ENCODE data around the gene CHRND.
"Not testable (repeated sequence)": the region's sequence is repeated elsewhere in the genome, so short reads cannot be mapped to it uniquely, and the experiment has no call there.

CHRND gene

GRCh38 chr2:232528746-232529460 is 2.9 kb downstream of the CHRND start:
- DNase-seq: no peak

DNA sequence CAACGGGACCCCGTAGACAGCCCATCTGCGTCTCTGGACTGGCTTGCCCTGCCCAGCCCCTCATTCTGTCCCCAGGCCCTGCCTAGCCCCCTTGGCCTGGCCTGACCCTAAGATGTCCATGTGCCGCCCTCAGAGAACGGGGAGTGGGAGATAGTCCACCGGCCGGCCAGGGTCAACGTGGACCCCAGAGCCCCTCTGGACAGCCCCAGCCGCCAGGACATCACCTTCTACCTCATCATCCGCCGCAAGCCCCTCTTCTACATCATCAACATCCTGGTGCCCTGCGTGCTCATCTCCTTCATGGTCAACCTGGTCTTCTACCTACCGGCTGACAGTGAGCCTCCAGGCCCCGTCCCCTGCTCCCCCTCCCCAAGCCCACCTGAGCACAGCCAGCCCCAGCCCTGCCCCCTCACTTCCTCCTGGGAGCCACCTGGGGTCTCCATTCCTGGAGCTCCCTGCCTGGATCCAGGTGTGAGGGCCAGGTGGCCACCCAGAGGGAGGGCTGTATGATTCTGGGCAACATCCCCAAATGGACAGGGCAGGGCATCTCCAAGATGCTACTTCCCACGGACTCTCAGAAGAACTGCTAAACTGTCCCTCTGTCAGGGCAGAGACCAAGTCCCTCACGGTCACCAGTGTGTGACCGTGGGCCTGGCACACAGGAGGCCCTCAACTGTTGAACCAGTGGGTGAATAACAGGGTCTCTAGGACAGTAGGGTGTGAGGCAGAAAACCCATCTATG is 4.0 kb downstream of the CHRND start:
- DNase-seq: no peak

DNA sequence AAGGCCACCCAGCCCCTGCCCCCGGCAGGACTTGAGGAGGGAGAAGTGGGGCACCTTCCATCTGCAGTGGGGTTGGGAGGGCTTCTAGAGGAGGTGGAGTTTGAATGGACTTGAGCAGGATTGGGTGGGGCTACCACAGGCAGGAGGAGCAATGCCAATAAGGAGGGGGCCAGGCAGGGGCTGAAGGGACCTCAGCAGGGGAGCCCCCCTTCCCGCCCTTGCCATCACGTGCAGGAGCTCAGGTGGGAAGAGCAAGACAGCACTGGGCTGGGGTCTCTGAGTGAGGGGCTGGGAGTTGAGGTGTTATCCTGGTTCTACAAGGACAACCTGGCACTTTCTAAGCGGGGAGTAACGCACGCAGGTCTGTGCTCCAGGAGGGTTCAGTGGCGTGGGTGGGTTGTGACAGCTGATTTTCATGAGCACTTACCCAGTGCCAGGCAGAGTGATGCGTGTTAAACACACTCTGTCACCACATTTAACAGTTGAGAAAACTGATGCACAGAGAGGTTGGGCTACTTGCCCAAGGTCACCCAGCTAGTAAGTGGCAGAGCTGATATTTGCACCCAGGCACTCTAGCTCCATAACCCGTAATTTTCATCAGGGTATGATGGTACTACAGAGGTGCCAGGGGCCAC is 4.8 kb downstream of the CHRND start:
- no peak for DNase-seq

DNA sequence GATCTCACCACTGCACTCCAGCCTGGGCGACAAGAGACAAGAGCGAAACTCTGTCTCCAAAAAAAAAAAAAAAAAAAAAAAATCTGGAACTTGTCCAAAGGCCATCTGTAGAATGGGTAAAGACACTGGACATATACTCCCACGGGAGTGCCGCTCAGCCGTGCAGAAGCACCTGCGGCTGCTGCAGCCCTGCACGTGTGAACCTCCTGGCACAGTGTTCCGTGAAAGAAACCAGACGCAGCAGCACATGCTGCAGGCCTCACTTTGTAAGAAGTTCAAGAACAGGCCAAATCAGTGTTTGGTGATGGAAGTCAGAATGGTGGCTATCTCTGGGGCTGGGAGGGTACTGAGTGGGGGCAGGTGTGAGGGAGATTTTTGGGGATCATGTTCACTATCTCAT is 6.5 kb downstream of the CHRND start:
- DNase-seq: no peak

DNA sequence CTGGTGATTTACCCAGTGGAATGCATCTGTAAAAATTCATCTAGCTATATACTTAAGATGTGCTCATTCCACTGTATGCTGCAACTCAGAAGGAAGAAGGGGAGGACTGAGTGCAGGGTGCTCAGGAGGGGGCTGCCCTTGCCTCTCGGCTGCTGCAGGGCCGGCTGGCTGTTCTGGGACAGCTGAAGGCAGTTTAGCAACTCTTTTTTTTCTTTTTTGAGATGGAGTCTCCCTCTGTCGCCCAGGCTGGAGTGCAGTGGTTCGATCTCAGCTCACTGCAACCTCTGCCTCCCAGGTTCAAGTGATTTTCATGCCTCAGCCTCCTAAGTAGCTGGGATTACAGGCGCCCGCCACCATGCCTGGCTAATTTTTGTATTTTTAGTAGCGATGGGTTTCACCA is 6.9 kb downstream of the CHRND start:
- DNase-seq: not testable (repeated sequence)

DNA sequence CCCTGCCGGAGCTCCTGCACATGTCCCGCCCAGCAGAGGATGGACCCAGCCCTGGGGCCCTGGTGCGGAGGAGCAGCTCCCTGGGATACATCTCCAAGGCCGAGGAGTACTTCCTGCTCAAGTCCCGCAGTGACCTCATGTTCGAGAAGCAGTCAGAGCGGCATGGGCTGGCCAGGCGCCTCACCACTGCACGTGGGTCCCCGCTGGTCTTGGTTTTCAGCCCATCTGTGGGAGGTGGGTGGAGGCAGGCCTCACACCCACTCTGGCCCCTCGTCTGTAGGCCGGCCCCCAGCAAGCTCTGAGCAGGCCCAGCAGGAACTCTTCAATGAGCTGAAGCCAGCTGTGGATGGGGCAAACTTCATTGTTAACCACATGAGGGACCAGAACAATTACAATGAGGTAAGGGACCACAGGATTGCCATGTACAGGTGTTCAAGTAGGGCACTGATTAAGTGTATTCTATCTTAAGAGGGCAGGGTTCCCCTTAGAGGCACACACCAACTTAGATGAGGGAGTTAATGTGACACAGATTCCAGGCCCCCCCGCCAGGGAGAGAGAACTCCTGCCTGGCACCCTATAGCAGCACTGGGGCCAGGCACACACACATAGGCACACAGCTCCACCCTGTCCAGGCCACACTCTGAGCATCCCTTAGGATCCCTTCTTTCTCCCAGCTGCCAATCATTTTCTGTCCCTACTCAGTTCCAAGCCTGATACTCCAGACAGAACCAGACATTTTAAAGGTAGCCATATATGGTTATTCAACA is 8.2 kb downstream of the CHRND start:
- no peak for DNase-seq

DNA sequence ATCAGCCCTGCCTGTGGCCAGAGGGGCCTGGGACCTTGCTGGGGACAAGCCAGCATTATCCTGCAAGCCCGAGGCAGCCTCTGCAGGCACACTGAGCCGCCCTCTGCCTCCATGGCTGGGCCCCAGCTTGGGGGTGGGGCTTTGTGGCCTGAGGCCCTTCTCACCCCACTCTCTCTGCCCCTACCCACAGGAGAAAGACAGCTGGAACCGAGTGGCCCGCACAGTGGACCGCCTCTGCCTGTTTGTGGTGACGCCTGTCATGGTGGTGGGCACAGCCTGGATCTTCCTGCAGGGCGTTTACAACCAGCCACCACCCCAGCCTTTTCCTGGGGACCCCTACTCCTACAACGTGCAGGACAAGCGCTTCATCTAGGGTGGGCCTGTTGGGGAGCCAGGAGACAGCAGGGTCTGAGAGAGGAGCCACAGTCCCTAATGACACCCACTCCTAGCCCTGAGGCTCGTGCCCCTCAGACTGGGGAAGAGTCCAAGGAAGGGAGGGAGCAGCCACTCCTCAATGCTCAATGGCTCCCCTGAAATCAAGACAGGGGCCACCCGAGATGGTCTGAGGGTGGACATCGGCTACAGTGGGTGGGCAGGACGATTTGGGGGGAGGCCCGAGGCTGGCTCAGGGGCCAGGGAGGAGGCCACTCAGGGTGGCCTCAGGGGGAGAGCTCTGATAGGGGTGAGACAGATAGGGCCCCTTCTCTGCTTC is 9.1 kb downstream of the CHRND start:
- DNase-seq: no peak

DNA sequence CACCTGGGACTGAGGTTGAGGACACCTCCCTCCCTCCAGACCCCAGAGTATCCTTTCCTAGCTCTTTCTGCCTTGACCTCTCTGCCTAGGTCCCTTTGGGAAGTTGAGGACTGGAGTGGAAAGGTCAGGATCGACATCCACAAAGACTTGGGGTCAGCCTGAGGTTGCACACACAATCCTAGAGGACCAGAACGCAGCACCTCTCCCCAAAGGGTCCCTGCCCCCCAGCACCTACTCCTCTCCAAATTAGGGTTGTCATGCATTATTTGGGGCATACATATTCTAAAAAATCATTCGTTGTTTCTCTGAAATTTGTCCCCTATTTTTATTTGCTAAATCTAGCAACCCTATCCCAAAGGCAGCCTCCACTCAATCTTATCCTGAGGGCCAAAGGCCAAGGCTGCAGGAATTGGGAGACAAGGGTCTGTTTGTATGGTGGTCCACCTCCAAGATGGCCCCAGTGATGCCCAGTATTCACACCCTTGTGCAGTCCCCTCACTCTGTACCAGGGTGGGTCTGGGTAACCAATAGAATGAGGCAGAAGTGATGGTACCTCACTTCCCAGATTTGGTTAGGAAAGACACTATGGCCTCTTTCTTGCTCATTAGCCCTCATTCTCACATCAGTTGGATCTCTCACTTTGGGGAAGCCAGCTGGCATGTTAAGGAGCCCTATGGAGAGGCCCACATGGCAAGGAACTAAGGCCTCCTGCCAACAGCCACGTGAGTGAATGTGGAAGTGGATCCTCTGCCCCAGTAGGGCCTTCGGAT is 10.0 kb downstream of the CHRND start:
- DNase-seq: no peak

GRCh38 chr2:232537079-232537478 is 11.1 kb downstream of the CHRND start:
- peak in 1 of 2 experiments; percentile 23 for DNase-seq

DNA sequence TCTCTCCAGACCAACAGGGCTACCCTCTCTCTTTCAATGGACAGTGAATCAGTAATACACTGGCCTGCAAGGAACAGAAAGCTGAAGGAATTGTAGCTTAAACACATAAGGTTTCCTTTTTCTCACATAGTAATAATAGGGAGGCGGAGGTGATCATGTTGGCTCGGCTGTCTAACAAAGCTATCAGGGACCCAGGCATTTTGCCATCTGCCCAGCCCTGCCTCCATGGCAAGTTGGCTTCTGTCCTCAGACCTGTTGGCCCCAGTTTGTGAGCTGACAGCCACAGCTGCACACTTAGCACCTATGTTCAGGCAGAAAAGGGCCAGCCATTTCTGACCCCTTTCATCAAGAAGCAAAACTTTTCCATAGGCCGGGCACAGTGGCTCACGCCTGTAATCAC is 11.5 kb downstream of the CHRND start:
- DNase-seq: no peak

DNA sequence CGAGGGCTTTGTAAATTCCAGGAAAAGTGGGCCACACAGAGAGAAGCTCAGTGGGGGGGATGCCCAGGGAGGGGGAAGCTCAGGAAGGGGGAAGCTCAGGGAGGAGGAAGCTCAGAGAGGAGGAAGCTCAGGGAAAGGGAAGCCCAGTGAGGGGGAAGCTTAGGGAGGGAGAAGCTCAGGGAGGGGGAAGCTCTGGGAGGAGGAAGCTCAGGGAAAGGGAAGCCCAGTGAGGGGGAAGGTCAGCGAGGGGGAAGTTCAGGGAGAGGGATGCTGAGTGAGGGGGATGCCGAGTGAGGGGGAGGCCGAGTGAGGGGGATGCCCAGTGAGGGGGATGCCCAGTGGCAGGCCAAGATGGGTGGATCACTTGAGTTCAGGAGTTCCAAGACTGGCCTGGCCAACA is 12.7 kb downstream of the CHRND start:
- DNase-seq: no peak

DNA sequence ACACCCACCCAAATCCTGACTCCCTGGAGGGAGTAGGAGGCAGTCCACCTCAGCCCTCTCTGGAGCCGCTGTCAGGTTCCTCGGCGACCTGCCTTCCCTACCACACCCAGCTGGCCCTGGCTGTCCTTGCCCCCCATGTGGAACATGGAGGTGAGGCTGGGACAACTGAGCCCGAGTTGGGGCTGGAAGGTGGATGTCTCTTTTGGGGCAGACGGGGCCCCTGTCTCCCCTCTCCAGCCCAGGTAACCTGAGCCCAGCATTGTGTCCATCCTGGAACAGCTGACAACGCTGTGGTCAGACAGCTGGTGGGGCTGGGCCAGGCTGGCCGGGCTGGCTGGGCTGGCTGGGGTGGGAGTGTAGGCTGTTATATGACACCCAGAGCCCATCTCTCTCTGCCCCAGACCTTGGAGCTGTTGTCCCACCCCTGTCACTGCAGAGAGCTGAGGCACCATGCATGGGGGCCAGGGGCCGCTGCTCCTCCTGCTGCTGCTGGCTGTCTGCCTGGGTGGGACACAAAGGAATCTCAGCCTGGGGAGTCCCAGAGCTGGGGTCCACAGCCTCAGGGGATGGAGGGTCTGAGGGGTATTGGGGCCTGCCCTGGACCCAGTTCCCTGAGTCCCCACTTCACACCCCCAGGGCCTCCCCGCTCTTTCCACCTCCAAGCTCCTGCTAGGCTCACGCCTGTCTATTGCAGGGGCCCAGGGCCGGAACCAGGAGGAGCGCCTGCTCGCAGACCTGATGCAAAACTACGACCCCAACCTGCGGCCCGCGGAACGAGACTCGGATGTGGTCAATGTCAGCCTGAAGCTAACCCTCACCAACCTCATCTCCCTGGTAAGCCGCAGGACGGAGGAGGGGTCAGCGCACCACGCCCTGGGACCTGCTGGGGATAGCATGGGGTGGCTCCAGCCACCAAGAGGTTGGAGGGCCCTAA is 13.6 kb downstream of the CHRND start, which contains the start of gene CHRNG:
CHRNG (plus strand) TSS at position 395 of the 934 bp plus-strand sequence; CDS start at position 451, 56 bp downstream.
- no peak for DNase-seq

- DNase-seq: no peak
Observed at GRCh38 chr2:232540441-232541041, 14.6 kb downstream of the CHRND start.

DNA sequence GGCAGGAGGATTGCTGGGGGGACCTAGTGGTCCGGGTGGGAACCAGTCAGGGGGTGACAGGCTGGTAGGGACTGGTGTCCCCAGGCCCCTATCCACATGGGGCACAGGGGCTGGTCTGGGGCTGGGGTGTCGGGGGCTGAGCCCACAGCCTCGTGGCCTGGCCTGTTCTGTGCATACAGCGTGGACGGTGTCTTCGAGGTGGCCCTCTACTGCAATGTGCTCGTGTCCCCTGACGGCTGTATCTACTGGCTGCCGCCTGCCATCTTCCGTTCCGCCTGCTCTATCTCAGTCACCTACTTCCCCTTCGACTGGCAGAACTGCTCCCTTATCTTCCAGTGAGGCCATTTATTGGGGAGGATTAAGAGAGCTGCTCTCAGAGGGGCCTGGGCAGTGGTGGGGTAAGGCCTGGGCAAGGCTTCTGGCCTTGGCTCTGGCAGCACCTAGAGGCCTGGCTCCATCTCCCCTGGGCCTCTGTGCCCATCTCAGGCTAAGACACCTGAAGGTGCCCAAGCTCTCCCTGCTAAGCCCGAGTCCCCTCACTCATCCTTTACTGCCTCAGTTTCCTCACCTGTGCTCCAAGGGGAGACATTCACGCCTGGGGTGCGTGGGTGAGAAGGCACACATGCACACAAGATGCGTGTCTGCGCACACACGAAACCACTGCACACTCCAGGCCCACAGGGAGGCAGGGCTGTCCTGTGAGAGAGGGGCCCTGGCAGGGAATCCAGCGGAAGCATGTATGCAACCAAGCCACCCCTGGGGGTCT is 15.4 kb downstream of the CHRND start:
- DNase-seq: no peak

- DNase-seq: no peak
Observed at GRCh38 chr2:232541961-232542714, 16.2 kb downstream of the CHRND start.

DNA sequence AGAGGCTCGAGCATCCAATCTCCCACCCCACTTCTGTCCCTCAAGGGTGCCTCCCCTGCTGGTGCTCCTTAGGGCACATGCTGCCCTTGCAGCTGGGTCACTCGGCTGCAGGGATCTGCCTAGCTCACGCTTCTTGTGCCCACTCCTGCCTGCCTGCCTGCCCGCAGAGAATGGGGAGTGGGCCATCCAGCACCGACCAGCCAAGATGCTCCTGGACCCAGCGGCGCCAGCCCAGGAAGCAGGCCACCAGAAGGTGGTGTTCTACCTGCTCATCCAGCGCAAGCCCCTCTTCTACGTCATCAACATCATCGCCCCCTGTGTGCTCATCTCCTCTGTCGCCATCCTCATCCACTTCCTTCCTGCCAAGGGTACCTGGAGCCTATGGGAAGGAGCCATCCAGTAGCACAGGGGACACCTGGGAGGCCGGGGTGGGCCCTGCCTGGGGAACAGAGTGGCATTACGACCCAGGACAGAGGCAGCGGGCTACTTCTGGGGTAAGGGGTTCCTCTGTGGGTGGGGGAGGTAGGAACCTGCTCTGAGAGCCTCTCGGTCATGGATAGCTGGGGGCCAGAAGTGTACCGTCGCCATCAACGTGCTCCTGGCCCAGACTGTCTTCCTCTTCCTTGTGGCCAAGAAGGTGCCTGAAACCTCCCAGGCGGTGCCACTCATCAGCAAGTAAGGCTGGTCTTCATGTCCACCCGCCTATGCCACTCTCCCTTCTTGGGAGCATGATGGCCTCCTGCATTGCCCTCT is 16.9 kb downstream of the CHRND start:
- DNase-seq: no peak

DNA sequence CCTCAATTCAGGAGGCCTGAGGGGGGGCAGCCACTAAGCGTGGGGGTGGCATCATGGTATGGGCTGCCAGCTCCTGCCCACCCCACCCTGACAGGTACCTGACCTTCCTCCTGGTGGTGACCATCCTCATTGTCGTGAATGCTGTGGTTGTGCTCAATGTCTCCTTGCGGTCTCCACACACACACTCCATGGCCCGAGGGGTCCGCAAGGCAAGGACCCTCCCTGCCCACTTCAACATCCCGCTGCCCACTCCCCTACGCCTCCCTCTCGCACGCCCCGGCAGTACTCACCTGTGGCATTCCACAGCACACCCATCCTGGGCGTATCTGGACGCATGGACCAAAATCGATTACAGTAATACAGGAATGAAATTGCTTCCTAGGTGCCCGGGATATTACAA is 17.5 kb downstream of the CHRND start:
- no peak for DNase-seq
